GM21526 (cell line): ENCODE measurements around the gene CHEK2.
"Not testable (repeated sequence)": the region's sequence is repeated elsewhere in the genome, so short reads cannot be mapped to it uniquely, and the experiment has no call there.

ENCODE experiments used
- ATAC-seq: cut with Tn5 transposase; IDR thresholded peaks from one replicate; pipeline ENCODE4 v1.9.1; 2021; ENCODE audit warnings: moderate library complexity; ENCODE audit not compliant: unreplicated experiment, low FRiP score

Gene CHEK2

DNA sequence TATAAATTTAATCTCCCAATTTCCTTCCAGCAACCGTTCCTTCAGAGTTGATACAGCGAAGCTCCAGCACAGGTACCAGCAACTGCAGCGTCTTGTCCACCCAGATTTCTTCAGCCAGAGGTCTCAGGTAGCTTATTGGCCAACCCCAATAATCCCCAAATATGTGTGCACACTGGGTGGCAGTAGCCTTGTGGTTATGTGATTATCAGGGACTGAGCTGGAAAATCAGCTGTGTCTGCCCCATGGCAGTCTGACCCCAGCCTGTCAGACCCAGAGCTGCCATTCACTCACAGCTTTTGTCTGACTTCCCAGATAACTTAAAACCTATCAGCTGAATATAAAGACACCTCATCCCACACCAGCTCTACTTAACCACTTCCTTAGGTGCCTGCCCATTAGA, 2.2 kb upstream of the CHEK2 start:
- ATAC-seq = no peak

- ATAC-seq = no peak
Observed at GRCh38 chr22:28742562-28742962, 942 bp upstream of the CHEK2 start.

DNA sequence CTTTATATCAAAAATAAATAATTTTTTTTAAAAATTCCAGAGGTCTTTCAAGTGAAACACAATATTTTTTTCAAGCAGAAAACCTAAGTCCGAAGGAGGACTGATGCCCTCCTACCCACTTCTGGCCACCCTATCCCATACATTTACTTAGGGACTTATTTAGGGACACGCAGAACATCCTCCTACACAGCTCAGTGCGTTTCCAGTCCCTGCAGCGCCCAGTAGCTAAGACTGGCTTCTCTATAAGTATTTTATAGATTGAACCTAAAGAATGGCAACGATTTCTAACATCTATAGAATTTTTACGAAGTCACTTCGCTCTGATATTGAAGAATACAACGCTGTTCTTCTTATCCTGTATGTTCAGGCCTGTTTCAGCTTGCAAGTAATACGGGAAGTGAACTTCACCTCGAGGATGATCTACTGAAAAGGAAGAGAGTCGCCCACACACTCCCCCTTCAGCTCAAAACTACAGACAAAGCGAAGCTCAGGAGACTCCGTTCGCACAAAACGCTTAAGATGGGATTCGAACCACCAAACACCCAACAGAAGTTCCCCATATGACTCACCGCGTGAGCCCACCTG, 328 bp downstream of the CHEK2 start:
- ATAC-seq = no peak

DNA sequence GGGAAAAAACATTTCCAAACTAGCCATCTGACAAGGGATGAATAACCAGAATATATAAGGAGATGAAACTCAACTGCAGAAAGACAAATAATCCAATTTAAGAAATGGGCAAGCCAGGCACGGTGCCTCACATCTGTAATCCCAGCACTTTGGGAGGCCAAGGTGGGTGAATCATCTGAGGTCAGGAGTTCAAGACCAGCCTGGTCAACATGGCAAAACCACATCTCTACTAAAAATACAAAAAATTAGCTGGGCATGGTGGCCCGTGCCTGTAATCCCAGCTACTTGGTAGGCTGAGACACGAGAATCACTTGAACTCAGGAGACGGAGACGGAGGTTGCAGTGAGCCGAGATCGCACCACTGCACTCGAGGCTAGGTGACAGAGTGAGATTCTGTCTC, 2.7 kb downstream of the CHEK2 start:
- ATAC-seq = not testable (repeated sequence)

GRCh38 chr22:28737701-28738100, 3.9 kb downstream of the CHEK2 start:
- no peak for ATAC-seq

DNA sequence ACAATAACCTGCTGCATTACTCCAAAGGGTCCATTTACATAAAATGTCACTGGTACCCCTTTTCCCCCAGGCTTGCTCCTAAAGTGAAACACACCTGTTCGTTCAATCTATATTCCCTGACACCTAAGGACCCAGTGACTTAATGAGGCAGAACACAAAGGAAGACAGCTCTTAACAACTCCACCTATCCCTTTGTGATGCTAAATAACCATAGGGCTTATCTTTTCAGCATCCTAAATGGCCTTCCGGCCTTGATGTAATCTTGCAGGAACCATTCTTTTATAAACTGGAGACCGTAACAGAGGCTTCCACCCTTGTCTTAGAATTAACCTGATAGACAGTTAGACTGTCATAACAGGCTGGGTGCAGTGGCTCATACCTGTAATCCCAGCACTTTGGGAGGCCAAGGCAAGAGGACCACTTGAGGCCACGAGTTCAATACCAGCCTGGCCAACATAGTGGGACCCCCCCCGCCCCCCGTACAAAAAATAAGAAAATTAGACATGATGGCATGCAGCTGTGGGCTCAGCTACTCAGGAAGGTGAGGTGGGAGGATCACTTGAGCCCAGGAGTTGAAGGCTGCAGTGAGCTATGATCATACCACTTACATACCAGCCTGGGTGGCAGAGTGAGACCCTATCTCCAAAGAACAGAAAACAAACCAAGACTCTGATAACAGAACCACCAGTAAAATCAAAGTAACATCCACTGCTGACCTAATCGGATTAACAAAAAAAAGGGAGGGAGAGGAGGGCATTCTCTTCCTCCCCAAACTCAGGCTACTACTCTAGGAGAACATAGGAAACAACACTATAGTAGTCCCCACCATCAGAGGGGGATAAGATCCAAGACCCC, 5.1 kb downstream of the CHEK2 start:
- no peak for ATAC-seq

DNA sequence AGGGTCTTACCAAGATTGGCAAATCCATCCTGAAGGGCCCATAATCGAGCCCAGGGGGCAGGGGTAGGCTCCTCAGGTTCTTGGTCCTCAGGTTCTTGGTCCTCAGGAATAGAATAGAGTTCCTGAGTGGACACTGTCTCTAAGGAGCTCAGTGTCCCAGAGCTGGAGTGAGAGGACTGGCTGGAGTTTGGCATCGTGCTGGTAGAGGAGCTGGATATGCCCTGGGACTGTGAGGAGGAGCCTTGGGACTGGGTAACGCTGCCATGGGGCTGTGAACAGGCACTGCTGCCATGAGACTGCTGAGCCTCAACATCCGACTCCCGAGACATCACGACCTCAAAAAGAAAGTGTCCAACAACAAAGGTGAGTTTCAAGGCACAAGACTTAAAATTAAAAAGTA, 7.2 kb downstream of the CHEK2 start:
- no peak for ATAC-seq

DNA sequence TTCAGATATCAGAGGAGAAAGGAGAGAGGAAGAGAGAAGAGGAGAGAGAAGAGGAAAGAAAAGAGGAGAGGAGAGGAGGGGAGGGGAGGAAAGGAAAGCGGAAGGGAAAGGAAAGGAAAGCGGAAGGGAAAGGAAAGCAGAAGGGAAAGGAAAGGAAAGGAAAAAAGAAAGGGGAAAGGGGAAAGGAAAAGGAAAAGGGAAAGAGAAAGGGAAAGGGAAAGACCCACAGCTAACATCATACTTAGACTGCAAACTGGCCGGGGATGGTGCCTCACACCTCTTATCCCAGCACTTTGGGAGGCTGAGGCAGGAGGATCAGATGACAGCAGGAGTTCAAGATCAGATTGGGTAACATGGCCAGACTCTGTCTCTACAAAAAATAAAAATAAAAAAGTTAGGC, 11.4 kb downstream of the CHEK2 start:
- ATAC-seq = no peak

DNA sequence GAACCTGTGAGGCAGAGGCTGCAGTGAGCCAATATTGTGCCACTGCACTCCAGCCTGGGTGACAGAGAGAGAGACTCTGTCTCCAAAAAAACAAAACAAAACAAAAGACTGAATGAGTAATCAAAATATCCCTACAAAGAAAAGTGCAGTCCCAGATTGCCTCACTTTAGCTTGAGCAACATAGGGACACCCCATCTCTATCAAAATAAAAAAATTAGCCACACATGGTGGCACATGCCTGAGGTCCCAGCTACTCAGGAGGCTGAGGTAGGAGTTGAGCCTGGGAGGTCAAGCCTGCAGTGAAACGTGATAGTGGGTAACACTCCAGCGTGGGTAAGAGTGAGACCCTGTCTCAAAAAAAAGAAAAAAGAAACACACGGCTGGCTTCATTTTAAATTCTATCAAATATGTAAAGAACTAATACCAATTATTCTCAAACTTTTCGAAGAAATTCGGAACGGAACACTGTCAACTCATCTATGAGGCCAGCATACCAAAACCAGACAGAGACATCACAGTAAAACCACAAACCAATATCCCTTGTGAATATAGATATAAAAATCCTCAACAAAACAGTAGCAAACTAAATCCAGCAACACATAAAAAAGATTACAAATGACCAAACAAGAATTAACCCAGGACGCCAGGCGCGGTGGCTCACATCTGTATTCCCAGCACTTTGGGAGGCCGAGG, 12.9 kb downstream of the CHEK2 start:
- no peak for ATAC-seq

GRCh38 chr22:28728002-28728401, 13.6 kb downstream of the CHEK2 start:
- no peak for ATAC-seq

GRCh38 chr22:28718044-28718443, 23.6 kb downstream of the CHEK2 start:
- ATAC-seq = no peak

GRCh38 chr22:28716686-28717085, 24.9 kb downstream of the CHEK2 start:
- no peak for ATAC-seq

DNA sequence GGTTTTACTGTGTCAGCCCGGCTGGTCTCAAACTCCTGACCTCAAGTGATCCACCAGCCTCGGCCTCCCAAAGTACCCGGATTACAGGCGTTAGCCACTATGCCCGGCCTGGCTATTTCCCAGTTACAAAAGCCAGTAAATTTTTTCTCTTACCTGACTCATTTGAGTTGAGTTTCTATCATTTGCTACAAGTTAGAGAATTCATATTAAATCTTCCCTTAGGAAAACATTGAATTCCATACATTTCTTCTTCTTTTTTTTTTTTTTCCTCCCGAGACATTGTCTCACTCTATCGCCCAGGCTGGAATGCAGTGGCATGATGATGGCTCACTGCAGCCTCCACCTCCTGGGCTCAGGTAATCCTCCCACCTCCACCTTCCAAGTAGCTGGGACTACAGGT, 26.0 kb downstream of the CHEK2 start:
- ATAC-seq = no peak

DNA sequence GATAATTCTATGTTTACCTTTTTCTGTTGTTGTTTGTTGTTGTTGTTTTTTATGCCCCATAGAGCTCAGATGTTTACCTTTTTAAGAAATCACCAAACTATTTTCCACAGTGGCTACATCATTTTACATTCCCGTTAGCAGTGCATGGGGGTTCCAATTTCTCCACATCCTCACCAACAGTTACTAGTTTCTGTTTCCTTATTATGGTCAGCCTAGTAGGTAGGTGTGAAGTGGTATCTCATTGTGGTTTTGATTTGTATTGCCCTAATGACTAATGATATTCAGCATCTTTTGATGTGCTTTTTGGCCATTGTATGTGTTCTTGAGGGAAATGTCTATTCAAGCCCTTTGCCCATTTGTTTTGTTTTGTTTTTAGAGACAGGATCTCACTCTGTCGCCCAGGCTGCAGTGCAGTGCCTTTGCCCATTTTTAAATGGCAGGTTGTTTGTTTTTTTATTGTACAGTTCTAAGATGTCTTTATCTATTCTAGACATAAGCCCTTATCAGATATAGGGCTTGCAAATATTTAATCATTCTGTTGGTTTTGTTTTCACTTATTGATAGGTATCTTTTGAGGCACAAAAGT, 27.5 kb downstream of the CHEK2 start:
- ATAC-seq = no peak

DNA sequence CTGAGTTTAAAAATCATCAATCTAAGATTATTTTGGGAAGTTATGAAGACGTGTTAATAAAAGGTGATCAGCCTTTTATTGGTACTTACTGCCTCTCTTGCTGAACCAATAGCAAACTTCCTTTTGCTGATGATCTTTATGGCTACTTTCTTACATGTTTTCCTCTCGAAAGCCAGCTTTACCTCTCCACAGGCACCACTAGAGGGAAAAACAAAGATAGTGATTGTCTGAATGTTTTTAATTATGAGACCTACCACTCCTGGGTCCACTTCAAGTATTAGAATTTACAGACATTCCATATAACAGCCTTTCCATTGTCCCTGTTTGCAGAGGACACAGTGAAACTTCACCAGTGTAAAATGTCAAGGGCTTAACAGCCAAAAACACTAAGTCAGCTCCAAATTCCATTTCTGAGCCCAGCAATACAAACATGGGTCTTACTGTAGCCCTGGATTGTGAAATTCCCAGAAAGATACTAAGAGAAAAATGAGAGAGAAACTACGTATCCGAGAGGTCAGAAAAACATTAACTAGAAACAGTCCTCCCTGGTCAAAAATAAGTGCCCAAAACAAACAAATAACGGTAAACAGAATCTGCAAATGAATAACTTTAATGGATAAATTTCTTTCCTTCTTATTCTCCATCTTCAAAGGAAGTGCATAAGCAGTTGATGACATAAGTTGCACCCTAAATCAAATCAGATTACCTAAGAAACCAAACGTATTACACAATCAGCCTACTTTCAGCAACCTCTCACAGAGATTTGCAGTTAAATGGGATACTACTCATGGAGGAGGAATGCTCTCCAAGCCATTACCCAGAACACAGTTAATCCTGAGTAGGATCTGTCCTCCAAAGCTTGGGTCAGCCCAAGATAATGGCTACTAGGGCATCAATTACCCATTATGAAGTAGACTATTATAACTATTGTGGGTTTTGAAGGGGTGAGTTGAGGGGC, 29.5 kb downstream of the CHEK2 start:
- ATAC-seq = no peak

GRCh38 chr22:28711341-28711740, 30.3 kb downstream of the CHEK2 start:
- no peak for ATAC-seq

DNA sequence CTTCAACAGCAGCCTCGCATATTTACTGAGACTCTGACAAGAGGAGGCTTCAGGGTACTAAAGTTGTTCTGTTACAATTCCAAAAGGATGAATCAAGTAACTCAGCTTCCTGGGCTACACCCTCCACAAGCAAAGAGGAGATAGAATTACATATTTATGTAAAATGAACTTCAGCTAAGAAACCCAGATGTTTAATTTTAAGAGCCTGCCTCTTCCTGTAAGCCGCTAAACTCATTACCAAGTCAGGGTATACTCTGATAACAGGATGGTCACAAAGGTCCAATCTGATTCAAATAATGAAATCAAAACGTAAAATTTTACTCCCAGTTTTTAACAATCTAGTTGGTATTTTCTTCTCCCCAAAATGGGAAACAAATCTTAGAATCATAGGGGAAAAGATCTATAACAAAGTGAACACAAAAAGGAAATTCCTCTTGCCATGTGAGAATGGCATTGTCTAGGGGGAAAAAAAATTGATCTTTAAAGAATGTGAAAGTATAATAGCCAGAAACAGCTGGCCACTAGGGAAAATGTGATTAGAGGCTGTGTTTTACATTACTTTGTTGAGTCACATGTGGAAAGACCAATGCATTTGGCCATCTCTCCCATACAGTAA, 30.9 kb downstream of the CHEK2 start:
- no peak for ATAC-seq

GRCh38 chr22:28710107-28710506, 31.5 kb downstream of the CHEK2 start:
- no peak for ATAC-seq

DNA sequence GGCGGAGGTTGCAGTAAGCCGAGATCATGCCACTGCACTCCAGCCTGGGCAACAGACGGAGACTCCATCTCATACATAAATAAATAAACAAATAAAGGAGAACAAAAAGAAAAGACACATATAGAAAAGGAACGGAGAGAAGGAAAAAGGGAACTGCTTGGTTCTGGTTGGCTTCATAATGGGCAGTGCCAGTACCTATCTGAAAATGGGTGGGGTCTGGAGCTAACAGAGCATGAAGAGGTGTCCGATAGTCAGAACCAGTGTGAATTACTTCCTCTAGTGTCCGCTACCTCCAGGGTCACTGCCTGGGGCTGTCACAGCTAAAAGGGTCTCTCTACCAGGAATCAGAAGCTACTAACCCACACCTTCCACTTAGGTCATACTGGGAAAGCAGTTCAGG, 34.8 kb downstream of the CHEK2 start:
- no peak for ATAC-seq

DNA sequence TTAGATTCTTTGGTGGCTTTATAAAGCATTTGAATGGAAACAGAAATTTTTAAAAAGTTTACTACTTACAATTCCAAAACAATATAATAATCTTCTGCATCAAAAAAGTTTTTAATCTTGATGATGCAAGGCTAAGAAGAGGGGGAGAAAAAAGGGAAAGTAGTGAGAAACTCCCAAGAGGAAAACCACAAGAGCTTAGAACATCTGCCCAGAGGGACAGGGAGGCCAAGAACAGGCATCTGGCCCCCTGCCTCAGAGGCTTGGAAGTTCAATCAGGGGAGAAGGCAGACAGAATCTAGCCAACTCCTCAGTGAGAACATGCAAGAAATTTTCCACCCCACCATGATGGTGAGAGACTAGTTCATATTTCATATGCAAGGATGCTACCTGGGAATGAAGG, 38.2 kb downstream of the CHEK2 start:
- no peak for ATAC-seq
